Right renal cortex interstitium (tissue), 3 donors: ENCODE data around the gene SORCS1. TPM values are rescaled to one million over a fixed set of nuclear protein-coding genes. Genes with fewer than 3 reads are reported as not detected.

Experiments
- DNase-seq, 3 donors: peaks; one replicate each; pipeline ENCODE4 v3.0.0-alpha.2; 2013; ENCODE audit warnings: low read depth in 3 of 3, low spot score in 2 of 3
- polyA plus RNA-seq, 3 donors: library from polyadenylated mRNA; unstranded; fragments of 120-200 nt; gene quantifications; one replicate each; pipeline ENCODE4 v1.2.1, GENCODE V29; 2013; ENCODE audit not compliant: insufficient read length in 3 of 3

Gene SORCS1
- polyA plus RNA-seq, 3 donors = 12.0 to 21.6 (median 17.3) TPM

DNA sequence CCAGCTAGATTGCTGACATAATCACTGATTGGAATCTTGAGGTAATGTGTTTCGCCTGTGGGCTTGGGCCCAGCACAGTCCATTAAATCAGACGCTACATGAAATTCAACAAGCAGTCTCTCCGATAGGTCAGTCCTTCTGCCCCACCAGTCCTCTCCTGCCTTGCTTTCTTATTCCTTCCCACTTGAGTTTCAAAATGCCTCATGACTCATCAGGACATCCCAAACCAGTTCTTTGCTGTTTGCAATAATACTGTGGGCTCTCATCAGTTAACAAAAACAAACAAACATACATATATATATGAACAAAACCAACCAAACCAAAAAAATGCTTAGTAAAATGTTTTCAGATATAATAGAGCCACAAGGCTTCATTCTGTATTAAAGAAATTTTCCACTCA lies 599.0 kb downstream of the SORCS1 start:
- DNase-seq = no peak

DNA sequence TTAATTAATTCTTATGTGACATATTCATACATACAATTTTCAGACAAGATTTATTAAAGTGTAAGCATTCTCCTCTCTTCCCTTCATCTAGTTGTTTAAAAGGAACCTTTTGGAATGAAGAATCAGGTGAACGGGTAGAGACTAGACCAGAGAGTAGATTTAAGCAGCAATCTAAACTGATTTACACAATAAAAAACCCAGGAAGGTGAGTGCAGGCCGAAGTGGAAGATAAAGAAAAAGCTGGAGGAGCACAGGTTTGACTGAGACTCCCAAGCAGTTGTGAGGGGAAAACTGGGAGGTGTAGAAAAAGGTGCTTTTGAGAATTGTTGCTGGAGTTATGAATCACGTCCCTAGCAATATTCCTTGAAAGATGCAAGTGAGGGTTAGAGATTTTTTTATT lies 601.1 kb downstream of the SORCS1 start:
- no peak for DNase-seq

DNA sequence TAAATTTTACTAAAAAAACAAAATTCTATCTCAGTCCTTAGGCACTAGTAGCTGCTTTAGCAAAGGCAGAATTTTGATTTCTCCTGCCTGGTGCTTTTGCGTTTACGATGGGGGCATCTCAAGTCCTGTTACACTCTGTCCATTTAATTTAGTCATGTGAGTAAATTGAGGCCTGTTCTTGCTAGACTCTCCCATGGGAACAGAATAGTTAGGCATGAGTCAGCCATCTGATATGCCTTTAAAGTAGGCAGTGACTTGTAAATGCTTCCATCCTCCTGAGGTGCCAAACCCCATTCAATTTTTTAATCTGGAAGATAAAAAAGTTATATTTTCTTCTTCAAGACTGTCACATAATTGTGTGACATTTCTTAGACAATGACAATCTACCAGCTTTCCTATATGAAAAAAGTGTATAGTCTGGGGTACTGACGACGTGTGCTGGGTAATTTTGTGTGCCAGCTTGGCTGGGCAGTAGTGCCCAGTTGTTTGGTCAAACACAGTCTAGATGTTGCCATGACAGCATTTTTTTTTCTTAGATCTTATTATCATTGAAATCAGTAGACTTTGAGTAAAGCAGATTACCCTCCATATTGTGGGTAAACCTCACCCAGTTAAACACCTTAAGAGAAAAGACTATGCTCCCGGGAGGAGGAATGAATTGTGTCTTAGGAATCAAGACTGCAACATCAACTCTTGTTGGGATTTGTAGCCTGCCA lies 603.4 kb downstream of the SORCS1 start:
- DNase-seq = no peak

DNA sequence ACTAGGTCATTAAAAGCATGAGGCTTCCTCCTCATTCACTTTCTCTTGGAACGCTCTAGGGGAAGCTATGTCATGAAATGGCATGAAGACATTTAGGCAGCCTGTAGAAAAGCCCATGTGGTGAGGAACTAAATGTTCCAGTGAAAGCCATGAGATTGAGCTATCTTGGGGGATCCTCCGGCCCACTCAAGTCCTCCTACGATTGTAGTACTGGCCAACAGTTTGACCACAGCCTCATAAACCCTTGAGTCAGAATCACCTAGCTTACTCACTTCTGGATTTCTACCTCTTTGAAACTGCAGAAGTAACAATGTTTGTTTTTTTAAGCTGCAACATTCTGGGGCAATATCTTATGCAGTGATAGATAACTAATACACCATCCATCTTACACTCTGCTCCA lies 605.1 kb downstream of the SORCS1 start:
- no peak for DNase-seq

DNA sequence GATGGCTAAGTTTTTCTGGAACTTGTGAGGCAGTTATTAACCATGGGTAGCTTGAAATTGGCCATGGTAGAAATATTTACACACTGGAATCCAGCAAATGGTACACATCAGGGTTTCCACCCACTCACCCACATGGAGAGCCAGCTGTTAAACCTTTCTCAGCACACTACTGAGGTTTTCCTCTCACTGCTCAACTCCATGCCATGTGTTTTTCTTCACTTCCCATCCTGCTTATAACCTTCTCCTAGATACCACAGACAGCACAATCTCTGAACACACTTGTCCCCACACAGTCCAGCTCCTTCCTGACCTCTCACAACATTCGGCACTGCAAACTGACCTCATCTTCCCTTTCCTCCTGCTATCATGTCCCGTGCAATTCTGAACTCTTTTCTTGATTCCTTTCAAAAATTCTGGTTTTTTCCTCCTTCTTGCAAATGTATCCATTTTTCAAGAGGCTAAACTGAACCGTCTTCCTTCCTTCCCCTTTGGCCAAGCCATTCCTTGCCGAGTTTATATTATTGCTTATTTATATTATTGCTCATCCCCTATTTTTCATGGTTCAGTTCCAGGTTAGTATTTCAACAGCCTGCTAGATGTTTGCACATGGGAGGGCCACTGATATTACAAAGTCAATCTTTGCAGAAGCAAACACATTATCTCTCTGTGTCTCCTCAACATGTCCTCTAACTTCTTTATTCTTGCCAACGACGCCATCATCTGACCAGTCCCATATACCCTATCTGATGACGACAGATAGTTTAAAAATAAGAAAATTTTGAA lies 606.4 kb downstream of the SORCS1 start:
- no peak for DNase-seq

DNA sequence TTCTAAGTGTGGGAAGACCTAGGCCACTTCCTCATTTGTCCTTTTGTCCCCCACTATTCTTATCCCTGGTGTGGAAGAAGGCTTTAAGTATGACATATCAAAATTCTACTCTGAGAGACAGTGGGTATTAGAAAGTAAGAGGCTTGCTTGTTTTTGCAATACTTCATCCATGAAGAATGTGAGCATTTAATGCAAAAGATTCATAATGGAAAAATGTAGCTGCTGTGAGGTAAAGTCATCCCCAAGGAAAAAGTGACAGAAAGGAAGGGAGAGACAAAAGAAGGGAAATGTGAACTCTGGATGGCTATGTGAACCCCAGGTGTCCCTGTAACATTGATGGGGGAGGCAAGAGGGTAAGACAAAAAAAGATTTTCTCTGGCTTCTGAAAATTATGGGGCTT lies 607.5 kb downstream of the SORCS1 start:
- no peak for DNase-seq

DNA sequence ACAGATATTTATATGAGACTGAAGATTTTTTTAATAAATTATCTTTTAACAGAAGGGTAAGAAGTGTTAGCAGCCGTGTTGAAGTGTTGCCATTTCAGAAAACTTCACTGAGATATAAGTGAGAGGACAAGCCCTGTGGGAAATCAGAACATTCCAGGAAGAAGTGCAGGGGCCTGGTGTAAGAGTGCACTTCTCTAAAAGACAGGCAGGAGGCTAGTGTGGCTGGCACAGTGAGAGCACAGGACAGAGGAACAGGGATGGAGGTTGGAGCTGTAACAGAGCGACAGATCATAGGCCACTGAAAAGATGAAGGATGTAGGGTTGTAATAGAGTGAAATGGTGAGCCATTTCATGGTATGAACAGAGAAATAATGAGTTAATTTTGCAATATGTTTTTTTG lies 608.9 kb downstream of the SORCS1 start:
- no peak for DNase-seq

DNA sequence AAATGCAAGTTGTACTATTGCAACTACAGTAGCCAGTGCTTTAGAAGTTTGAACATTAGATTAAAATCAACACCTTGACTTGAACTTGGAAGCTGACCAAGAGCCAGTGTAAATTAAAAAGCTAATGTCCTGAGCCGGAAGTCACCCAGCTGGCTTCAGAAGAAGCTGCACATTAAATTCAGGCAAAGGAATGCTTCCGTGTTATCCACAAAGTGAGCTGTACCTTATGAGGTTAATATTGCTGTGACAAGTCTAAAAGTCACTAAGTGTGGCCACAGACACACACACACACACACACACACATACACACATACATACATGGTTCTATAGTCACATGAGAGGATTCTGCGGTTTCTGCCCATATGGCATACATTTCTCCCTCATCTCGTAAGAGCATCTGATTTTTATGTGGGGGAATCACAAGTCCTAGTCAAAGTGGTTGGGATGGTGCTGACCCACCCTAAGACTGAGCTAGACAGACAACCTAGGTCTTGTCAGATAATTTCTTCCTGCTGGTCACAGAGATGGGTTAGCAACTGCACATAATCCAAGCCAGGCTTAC lies 612.9 kb downstream of the SORCS1 start:
- DNase-seq = no peak

DNA sequence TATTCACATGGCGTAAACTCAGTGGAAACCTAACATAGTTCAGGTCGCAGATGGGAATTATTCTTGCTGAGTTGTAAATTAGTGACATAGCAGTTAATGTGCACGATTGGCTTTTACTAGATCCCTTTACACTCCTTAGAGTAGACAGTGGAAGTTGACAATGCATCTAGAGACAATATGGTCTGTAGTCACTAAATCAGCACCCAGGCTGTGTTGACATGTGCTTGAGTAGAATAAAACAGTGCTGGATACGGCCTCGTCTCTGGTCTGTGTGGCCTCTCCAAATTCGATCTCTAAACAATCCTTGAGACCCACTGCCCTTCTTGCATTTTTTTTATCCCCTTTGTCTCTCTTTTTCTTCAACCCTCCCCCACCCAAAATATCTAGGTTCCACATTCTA lies 615.7 kb downstream of the SORCS1 start:
- no peak for DNase-seq

DNA sequence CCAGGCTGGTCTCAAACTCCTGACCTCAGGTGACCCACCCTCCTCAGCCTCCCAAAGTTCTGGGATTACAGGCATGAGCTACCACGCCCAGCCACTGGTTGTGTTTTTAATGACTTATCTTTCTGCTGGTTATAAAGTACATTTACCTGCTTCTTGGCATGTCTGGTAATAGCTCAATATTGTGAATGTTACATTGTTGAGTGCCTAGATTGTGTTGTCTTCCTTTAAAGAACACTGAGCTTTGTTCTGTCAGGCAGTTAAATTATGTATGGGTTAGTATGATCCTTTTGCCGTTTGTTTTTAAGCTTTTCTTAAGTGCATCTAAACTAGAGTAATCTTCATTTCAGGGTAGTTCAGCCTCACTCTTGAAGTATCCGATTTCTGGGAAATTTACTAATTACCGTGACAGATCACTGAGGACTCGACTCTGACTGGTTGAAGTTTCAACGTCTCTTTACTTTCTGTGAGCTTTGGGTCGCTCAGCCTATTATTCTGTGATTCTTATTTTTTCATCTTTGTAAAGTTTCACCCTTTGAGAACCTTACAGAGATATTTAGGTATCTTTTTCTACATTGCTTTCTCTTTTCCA lies 617.4 kb downstream of the SORCS1 start:
- no peak for DNase-seq

DNA sequence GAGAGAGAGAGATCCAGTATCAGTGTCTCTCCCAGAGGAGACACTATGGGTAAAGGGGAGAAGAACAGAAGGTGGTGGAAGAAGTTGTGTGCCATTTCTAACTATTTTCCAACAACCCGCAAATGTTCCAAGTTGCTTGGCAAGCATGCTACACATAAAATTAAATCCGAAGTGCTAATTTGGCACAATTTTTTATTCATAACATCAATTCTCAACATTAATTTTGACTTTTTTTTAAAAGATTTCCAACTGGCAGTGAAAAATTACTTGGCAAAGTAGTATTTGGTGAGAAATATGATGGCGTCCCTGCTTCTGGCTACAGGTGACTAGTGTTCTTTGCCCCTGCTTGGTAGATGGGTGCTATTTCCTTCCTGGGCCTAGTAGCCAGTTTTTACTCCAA lies 622.0 kb downstream of the SORCS1 start:
- DNase-seq = no peak

DNA sequence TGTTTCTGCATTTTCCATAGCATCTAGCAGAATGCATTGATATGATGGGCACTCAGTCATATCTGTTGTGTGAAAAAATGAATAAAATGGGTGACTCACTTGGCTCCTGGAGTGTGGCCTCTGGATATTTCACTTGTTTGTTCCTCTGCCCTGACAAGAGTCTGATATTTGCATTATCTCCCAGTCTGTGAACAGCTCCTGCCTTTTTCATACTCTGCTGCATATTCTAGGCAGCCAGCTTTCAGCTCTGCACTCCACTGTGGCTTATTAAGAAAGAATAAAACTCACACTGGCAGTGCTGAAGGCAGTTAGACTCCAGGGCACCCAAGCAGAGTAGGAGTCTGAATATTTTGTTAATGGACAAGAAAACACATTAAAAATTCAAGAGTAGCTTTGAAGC lies 623.9 kb downstream of the SORCS1 start:
- no peak for DNase-seq

DNA sequence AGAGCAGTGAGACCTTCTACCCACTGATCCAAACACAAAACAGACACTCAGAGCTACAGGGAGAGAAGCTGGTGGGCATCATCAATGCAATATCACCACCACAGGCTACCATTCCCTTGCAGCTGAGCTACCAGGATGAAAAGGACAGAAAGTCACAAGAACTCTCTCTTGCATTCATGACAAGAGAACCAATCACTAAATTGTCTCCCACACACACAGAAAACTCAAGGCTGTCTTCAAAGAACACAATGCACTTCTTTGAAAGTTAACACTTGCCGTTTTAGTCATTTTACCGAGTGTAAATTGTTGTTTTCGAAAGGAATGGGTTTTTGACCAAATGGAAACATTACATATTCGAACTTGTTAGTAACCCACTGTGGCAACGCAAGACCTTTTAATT lies 626.6 kb downstream of the SORCS1 start:
- DNase-seq = no peak

DNA sequence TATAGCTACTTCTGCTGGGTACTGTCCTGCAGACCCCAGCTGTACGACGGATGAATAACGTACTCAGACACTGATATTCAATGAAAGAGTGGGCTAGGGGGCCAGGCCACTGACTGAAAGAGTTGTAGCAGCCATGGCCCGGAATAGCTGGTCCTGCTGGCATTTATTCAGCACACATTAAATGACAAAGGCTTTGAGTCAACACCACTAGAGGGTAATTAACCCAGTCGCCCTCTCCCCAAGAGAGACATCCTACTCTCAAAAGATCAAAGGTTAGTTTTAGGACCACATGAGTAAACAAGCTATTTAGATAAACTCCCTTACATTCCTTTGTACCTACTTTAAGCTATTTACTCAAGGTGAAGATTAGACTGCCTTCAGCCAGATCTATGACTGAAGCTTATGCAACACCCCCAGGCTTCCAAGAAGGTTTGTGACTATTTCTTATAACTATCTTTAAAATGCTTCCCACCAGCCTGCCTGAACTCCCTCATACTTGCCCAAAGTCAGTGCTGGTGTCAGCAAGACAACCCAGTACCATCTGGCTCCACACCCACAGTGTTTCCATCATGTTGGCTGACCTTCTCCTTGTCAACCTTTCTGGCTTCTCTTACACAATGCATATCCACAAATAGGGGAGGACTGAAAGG lies 629.1 kb downstream of the SORCS1 start:
- DNase-seq = no peak

DNA sequence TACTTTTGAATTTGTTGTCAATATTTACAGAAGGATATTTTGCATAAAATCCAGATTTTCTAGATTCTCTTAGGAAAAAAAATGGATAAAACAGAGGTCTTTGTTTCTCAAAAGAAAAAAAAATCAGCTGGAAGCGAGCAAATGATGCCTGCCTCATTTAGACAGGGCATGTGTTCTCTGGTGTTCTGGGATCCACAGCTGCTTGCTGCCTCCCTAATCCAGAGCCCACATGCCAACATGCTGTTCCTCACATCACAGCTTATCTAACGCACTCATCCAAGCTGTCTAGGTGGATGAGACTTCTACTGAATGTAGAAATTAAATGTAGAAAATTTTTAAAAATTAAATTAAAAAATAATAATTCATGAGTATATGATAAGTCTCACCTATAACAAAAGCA lies 630.1 kb downstream of the SORCS1 start:
- no peak for DNase-seq

DNA sequence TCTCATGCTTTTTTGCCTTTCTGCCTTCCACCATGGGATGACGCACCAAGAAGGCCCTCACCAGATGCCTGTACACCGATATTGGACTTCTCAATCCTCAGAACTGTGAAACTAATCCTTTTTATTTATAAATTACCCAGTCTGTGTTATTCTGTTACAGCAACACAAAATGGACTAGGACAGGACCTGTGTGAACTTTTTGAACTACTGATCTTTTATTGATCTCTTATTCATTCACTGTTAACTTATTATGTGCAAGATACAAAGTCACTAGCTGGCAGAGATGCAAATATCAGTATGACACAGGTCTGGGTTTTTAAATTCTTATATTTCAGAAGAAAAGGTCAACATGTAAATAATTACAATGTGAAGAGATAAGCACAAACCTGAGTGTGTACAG lies 635.8 kb downstream of the SORCS1 start:
- DNase-seq = no peak

DNA sequence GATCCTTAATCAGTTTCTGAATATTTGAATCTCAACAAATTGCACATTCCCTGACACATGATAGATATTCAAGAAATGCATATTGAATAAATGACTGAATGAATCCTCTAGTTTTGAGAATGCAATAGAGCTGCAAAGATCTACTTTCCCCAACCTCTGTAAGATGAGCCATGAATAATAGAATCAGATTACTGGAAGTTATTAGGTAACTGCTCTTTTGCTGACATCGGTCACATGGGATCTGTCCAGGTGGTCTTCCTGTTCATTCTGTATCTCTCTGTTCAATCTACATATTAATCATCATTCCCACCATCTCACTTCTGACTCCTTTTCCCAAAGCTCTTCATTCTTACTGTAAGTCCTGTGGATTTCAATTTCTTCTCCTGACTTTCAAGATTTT lies 638.7 kb downstream of the SORCS1 start:
- DNase-seq = no peak
